Activated T-cell treated with anti-CD3 and anti-CD28 coated beads, Interleukin-2, amount 50 U/mL, for 24 hours (primary cell): Measurements from ENCODE around the gene CLMP.

Experiments used
- DNase-seq: peaks from one replicate; pipeline ENCODE4 v3.0.0-alpha.2; 2020
- H3K27ac Mint-ChIP-seq: 2 replicates; pipeline ENCODE4 v1.8.0; 2020; ENCODE audit warnings: mild to moderate bottlenecking, mixed read lengths
- H3K27me3 Mint-ChIP-seq: 2 replicates; pipeline ENCODE4 v1.8.0; 2020; ENCODE audit warnings: mixed read lengths
- H3K36me3 Mint-ChIP-seq: 2 replicates; pipeline ENCODE4 v1.8.0; 2020; ENCODE audit warnings: low read depth, mixed read lengths
- H3K4me1 Mint-ChIP-seq: 2 replicates; pipeline ENCODE4 v1.8.0; 2020; ENCODE audit warnings: low read depth, mixed read lengths
- H3K4me3 Mint-ChIP-seq: 2 replicates; pipeline ENCODE4 v1.8.0; 2020; ENCODE audit warnings: mild to moderate bottlenecking, moderate library complexity, mixed read lengths
- H3K9me3 Mint-ChIP-seq: 2 replicates; pipeline ENCODE4 v1.8.0; 2020; ENCODE audit warnings: mixed read lengths

The CLMP gene

DNA sequence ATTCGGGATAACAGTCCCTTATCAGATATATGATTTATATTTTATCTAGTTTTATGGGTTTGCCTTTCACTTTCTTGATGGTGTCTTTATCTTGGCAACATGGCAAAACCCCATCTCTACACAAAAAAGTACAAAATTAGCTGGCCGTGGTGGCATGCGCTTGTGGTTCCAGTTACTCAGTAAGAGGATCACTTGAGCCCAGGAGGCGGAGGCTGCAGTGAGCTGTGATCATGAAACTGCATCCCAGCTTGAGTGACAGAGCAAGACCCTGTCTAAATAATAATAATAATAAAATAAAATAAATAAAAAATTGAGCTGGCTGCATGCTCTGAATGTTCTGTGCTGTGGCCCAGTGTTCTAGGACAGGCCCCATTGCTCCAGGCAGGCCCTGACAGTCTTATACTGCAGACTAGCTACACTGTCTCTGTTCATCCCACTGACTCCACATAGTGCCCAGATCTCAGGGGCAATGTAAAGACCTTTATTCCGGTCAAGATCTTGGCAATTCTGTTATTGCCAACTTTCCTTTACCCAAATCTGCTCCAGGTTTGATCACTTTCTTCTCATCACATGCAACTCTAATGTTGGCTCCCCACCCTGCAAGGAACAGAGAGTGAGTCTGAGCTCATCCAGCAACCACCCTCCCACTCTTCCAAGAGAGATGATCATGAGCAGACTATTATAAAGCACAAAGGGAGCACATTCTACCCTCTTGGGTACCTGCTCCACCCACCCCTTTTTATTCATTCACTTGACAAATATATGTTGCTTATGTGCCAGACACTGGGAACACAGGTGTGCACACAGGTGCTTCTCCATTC, 141.9 kb downstream of the CLMP start:
- Mint-ChIP-seq H3K27me3 (no peaks in the 10 kb centered on the region), H3K4me1 (peaks cover 38% of the 10 kb centered on the region), H3K36me3 (peaks cover 50% of the 10 kb centered on the region), H3K9me3 (no peaks in the 10 kb centered on the region), H3K27ac (peak overlapping the region; percentile 60), H3K4me3 (peak overlapping the region; percentile 8)
- DNase-seq = no peak

DNA sequence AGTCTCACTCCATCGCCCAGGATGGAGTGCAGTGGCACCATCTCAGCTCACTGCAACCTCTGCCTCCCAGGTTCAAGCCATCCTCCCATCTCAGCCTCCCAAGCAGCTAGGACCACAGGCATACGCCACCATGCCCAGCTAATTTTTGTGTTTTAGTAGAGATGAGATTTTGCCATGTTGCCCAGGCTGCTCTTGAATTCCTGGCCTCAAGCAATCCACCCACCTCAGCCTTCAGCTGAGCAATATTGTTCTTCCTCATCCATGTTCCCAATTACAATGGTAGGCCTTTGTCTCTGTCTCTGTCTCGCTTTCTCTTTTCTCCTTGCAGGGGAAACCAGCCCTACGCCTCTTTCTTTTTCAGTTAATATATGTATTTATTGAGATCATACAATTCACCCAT, 143.4 kb downstream of the CLMP start:
- no peak overlapping the region for H3K4me3 Mint-ChIP-seq
- no peaks in the 10 kb centered on the region for H3K27me3 Mint-ChIP-seq
- peaks cover 24% of the 10 kb centered on the region for H3K4me1 Mint-ChIP-seq
- H3K9me3 Mint-ChIP-seq = no peaks in the 10 kb centered on the region
- no peak for DNase-seq
- H3K27ac Mint-ChIP-seq = peak overlapping the region; percentile 23
- peaks cover 35% of the 10 kb centered on the region for H3K36me3 Mint-ChIP-seq

DNA sequence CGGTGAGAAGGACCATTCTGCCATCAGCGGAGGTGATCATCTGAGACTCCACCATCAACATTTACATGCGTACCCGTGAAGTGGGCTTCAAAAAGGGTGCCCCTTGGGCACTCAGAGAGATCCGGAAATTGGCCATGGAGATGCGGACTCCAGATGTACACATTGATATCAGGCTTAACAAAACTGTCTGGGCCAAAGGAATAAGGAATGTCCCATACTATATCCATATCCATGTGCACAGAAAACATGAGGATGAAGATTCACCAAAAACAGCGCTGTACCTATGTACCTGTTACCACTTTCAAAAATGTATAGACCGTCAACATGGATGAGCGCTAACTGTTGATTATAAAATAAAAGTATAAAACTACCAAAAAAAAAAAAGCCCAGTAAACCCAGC, 143.9 kb downstream of the CLMP start:
- H3K4me3 Mint-ChIP-seq = no peak overlapping the region
- H3K27me3 Mint-ChIP-seq = no peaks in the 10 kb centered on the region
- H3K27ac Mint-ChIP-seq = peak overlapping the region; percentile 53
- peaks cover 20% of the 10 kb centered on the region for H3K4me1 Mint-ChIP-seq
- H3K36me3 Mint-ChIP-seq = peaks cover 30% of the 10 kb centered on the region
- DNase-seq = no peak
- H3K9me3 Mint-ChIP-seq = no peaks in the 10 kb centered on the region

DNA sequence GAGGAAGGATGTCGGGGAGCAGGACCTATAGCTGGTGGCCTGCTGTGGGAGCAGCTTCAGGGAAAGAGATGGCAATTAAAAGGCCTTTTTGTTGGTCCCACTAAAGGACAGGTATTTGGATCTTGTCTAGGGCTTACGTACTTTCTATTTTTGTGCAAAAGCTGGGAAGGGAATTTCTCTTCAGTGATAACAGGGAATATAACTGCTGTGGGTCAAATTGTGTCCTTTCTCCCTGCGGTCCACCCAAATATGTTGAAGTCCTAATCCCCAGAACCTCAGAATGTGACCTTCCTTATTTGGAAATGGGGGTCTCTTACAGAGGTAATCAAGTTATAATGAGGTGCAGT, 147.1 kb downstream of the CLMP start:
- no peak for DNase-seq
- Mint-ChIP-seq H3K4me1 (no peaks in the 10 kb centered on the region), H3K36me3 (peaks cover 1% of the 10 kb centered on the region), H3K27me3 (no peaks in the 10 kb centered on the region), H3K27ac (no peak overlapping the region), H3K9me3 (no peaks in the 10 kb centered on the region), H3K4me3 (no peak overlapping the region)

DNA sequence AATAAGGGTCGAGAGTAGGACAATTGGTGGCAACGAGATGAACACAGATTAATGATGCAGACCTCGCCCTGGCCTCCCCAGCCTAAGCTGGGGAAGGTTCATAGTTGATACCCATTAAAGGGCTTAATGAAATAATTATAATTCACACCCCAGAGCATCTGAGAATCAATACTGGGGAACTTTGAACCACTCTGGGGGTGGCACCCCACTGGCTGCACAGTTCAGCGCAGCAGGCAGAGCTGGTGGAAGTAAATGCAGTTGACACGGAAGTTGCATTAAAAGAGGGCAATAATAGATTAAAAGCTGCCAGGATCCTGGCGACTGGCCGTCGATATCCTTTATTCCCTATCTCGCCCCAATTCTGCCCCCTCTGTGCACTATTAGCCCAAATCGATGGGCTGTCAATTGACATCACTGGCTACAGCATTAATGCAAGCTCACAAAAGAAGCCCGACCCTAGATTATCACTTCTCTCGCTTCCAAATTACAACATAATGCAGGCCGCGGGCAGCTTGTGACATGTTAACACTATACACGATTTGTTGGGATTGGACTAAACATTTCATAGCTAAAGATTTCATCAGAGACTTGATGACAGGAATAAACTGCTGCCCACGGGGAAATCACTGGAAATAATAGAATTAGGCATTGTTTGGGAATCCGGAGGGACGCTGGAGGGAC, 147.6 kb downstream of the CLMP start:
- Mint-ChIP-seq H3K4me3 (no peak overlapping the region), H3K36me3 (peaks cover 1% of the 10 kb centered on the region), H3K9me3 (no peaks in the 10 kb centered on the region), H3K27ac (no peak overlapping the region), H3K4me1 (no peaks in the 10 kb centered on the region), H3K27me3 (no peaks in the 10 kb centered on the region)
- no peak for DNase-seq

DNA sequence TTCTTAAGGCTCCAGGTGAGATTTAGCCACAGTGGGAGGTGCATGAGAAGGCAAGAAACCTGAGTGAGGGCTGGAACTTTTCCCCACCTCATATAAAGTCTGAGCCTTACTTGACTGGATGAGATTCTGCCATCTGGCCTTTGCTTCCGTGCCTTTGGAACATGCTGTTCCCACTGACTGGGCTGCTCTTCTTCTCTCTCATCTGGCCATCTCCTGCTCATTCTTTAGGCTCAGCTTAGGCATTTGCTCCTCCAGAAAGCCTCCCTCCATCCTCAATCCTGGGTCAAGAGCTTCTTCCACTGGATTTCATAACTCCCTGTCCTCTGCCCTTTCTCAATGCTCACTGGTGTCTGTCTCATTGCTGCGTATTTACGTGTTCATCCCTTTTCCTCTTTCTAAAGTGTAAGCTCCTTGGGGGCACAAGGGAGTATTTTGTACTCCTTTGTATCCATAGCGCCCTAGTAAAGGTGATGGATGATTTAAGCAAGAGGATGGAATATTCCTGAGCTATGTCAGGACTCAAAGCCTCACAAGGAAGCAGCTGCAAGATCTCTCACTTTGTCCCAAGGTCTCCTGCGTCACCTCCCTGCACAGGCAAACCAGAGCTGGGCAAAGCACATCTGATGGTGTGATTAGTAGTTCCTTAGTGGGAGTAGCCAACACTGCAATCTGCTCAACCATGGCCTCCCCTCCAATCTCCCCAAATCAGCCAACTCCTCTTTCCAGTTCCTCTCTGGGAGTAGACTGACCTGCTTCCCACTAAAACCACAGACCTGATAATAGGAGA, 148.4 kb downstream of the CLMP start:
- DNase-seq = no peak
- H3K36me3 Mint-ChIP-seq = peaks cover 1% of the 10 kb centered on the region
- no peak overlapping the region for H3K27ac Mint-ChIP-seq
- H3K4me3 Mint-ChIP-seq = no peak overlapping the region
- no peaks in the 10 kb centered on the region for H3K4me1 Mint-ChIP-seq
- no peaks in the 10 kb centered on the region for H3K27me3 Mint-ChIP-seq
- H3K9me3 Mint-ChIP-seq = no peaks in the 10 kb centered on the region

DNA sequence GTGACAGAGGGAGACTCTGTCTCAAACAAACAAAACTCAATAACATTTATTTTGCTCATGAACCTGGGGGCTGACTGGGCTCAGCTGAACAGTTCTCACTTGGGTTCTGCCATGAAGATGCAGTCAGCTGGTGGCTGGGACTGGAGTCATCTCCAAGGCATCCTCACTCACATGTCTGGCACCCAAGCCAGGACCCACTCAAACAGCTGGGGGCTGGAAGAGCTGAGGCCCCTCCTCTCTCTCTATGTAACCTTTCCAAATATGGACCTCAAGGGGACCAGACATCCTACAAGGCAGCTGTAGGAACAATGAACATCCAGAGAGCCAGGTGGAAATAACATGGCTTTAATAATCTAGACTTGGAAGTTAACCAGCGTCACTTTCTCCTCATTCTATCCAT, 149.9 kb downstream of the CLMP start:
- Mint-ChIP-seq H3K36me3 (no peaks in the 10 kb centered on the region), H3K4me3 (no peak overlapping the region), H3K27me3 (no peaks in the 10 kb centered on the region), H3K4me1 (no peaks in the 10 kb centered on the region), H3K9me3 (no peaks in the 10 kb centered on the region), H3K27ac (no peak overlapping the region)
- no peak for DNase-seq

DNA sequence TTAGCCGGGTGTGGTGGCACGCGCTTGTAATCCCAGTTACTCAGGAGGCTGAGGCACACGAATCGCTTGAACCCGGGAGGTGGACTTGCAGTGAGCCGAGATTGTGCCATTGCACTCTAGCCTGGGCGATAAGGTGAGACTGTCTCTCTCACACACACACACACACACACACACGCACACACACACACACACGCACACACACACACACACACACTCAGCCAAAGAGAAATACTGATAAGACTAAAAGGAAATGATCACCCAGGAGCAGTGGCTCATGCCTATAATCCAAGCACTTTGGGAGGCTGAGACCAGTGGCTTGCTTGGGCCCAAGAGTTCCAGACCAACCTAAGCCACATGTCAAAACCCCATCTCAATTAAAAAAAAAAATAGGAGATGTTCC, 153.9 kb downstream of the CLMP start:
- Mint-ChIP-seq H3K4me3 (no peak overlapping the region), H3K27ac (no peak overlapping the region), H3K9me3 (no peaks in the 10 kb centered on the region), H3K27me3 (no peaks in the 10 kb centered on the region), H3K36me3 (no peaks in the 10 kb centered on the region), H3K4me1 (no peaks in the 10 kb centered on the region)
- no peak for DNase-seq

DNA sequence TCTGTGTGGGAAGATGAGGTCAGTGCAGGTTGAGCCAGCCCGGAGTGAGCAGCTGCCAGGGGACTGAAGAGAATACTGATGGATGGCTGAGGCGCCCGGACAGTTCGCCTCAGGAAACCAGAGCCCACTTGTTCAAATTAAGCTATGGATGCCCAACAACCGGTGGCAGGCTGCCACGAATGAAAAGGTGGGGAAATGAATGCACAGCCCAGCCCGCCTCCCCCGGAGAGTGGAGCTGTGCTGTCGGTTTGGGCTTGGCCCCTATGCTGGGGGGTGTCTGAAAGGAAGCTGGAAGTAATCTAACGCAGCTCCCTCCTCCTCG, 155.0 kb downstream of the CLMP start:
- Mint-ChIP-seq H3K4me1 (no peaks in the 10 kb centered on the region), H3K9me3 (no peaks in the 10 kb centered on the region), H3K27ac (no peak overlapping the region), H3K27me3 (no peaks in the 10 kb centered on the region), H3K4me3 (no peak overlapping the region), H3K36me3 (no peaks in the 10 kb centered on the region)
- no peak for DNase-seq

DNA sequence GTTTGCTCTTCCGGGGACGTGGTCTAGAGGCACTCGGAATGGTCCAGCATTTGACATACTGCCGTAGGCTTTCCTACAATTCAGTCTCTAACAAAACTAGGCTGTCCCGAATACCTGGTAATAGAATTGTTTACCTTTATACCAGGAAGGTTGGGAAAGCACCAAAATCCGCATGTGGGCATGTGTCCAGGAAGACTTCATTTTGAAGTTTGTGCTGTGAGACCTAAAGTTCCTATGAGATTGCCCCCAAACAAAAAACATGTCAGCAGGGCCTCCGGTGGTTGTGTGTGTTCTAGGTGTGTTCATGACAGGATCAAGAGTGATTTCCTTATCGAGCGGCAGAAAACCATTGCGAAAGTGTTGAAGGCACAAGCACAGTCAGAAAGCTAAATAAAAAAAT, 159.2 kb downstream of the CLMP start:
- Mint-ChIP-seq H3K4me3 (no peak overlapping the region), H3K9me3 (no peaks in the 10 kb centered on the region), H3K27me3 (no peaks in the 10 kb centered on the region), H3K4me1 (no peaks in the 10 kb centered on the region), H3K27ac (no peak overlapping the region), H3K36me3 (no peaks in the 10 kb centered on the region)
- DNase-seq = no peak

DNA sequence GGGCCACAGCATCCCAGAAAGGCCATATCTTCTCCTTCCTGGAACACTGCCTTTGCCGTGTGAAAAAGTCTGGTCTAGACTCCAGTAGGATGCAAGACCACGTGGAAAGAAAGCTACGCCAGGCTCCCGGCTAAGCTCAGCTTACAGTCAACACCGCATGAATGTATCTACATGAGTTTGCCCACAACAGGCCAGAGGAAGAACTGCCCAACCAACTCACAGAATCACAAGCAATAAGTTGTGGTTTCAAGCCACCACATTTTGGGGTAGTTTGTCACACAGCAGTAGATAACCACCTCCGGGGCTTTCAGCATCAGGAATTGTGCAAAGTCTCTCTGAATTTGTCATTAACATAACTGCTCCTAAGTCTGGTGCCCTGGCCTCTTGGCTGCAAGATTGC, 160.5 kb downstream of the CLMP start:
- DNase-seq = no peak
- H3K27ac Mint-ChIP-seq = no peak overlapping the region
- H3K36me3 Mint-ChIP-seq = no peaks in the 10 kb centered on the region
- H3K4me1 Mint-ChIP-seq = no peaks in the 10 kb centered on the region
- no peaks in the 10 kb centered on the region for H3K9me3 Mint-ChIP-seq
- H3K4me3 Mint-ChIP-seq = no peak overlapping the region
- H3K27me3 Mint-ChIP-seq = no peaks in the 10 kb centered on the region

DNA sequence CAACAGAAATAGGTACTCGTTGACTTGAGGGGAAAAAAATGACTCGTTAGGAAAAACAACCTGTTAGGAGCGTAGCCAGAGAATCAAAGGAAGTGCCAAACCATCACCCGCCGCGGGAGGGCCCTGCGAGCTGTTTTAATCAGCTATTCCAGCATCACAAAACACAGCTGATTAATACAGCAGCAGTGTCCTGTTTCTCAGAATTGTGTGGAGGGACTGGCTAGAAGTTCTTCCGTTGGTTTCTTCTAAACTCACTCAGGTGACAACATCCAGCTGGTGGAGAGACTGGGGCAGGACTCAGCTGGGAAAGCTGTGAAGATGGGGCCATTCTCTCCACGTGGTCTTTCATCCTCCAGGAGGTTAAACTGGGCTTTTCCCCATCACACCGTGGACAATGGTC, 161.2 kb downstream of the CLMP start:
- no peaks in the 10 kb centered on the region for H3K4me1 Mint-ChIP-seq
- H3K27ac Mint-ChIP-seq = no peak overlapping the region
- H3K4me3 Mint-ChIP-seq = no peak overlapping the region
- no peak for DNase-seq
- no peaks in the 10 kb centered on the region for H3K9me3 Mint-ChIP-seq
- H3K27me3 Mint-ChIP-seq = no peaks in the 10 kb centered on the region
- H3K36me3 Mint-ChIP-seq = no peaks in the 10 kb centered on the region

DNA sequence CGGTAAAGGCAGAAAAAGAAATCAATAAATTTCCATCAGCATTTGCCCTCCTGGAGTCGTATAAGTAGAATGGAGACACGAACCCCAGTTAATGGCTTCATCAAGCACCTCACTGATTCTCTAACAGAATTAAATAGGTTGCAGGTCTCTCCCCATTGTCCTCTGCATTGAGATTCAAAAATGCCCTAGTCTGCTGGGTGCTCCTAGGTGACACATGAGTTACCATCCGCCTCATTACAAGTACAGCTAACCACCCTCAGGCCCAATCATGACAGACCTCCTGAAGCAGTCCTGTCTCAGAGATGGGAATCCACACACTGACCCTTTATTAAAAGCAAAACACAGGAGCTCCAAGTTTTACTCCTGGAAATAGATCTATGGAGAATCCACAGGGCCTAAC, 164.5 kb downstream of the CLMP start:
- Mint-ChIP-seq H3K4me1 (no peaks in the 10 kb centered on the region), H3K36me3 (no peaks in the 10 kb centered on the region), H3K9me3 (no peaks in the 10 kb centered on the region), H3K27ac (no peak overlapping the region), H3K4me3 (no peak overlapping the region), H3K27me3 (no peaks in the 10 kb centered on the region)
- no peak for DNase-seq

DNA sequence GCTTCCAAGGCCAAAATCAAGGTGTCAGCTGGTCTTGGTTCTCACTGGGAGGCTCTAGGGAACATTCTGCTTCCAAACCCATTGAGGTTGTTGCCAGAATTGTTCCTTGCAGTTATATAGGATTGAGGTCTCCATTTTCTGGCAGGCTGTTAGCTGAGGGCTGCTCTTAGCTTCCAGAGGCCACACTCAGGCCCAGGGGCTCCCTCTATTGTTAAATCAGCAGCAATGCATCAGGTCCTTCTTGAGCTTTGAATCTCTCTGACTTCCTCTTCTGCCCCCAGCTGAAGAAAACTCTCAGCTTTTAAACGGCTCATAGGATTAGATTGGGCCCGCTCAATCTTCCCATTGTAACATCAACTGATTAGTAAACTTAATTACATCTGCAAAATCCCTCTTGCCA, 174.1 kb downstream of the CLMP start:
- no peaks in the 10 kb centered on the region for H3K9me3 Mint-ChIP-seq
- DNase-seq = peak; percentile 35
- H3K4me1 Mint-ChIP-seq = peaks cover 7% of the 10 kb centered on the region
- H3K36me3 Mint-ChIP-seq = no peaks in the 10 kb centered on the region
- no peak overlapping the region for H3K4me3 Mint-ChIP-seq
- no peak overlapping the region for H3K27ac Mint-ChIP-seq
- peaks cover 7% of the 10 kb centered on the region for H3K27me3 Mint-ChIP-seq
